Measurements from ENCODE around the gene WBP11.
"Not testable (repeated sequence)": the region's sequence is repeated elsewhere in the genome, so short reads cannot be mapped to it uniquely, and the experiment has no call there.

DNA sequence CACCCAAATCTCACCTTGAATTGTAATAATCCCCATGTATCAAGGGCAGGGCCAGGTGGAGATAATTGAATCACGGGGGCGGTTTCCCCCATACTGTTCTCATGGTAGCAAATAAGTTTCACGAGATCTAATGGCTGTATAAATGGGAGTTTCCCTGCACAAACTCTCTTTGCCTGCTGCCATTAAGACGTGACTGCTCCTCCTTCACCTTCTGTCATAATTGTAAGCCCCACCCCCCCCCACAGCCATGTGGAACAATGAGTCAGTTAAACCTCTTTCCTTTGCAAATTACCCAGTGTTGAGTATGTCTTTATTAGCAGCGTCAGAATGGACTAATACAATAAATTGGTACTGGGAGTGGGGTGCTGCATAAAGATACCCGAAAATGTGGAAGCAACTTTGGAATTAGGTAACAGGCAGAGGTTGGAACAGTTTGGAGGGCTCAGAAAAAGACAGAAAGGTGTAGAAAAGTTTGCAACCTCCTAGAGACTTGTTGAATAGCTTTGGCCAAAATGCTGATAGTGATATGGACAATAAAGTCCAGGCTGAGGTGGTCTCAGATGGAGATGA, 43.5 kb downstream of the WBP11 start:
- TF ChIP-seq, protein P1, sequence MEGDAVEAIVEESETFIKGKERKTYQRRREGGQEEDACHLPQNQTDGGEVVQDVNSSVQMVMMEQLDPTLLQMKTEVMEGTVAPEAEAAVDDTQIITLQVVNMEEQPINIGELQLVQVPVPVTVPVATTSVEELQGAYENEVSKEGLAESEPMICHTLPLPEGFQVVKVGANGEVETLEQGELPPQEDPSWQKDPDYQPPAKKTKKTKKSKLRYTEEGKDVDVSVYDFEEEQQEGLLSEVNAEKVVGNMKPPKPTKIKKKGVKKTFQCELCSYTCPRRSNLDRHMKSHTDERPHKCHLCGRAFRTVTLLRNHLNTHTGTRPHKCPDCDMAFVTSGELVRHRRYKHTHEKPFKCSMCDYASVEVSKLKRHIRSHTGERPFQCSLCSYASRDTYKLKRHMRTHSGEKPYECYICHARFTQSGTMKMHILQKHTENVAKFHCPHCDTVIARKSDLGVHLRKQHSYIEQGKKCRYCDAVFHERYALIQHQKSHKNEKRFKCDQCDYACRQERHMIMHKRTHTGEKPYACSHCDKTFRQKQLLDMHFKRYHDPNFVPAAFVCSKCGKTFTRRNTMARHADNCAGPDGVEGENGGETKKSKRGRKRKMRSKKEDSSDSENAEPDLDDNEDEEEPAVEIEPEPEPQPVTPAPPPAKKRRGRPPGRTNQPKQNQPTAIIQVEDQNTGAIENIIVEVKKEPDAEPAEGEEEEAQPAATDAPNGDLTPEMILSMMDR (conservative IDR thresholded peaks at IDR 0.05; ENCODE audit: low read depth, low read length), result not testable (repeated sequence)
- not testable (repeated sequence) for TF ChIP-seq EZH2 (IDR thresholded peaks at IDR 0.05; ENCODE audit: borderline replicate concordance, low read depth, low read length, poor library complexity, severe bottlenecking)
